HL-60 (cell line): ENCODE results near the gene SLC39A9.
A peak's percentile ranks its signal among the peaks of the same experiment; 100 is the strongest.

Experiments used
- GABPA ChIP-seq: IDR thresholded peaks from 2 replicates; pipeline ENCODE4 v1.6.1; 2012; ENCODE audit warnings: low read depth
- POLR2AphosphoS5 ChIP-seq: IDR thresholded peaks from 2 replicates; pipeline ENCODE4 v1.6.1; 2012; ENCODE audit warnings: low read depth
- TF ChIP-seq, protein P1 (sequence below): IDR thresholded peaks from 2 replicates; pipeline ENCODE4 v1.6.1; 2012; ENCODE audit warnings: low read depth; ENCODE audit not compliant: insufficient replicate concordance

- TF ChIP-seq GABPA (peak; percentile 94), POLR2AphosphoS5 (peak; percentile 38; the same call in 1 of the 2 replicates)
- TF ChIP-seq, protein P1, sequence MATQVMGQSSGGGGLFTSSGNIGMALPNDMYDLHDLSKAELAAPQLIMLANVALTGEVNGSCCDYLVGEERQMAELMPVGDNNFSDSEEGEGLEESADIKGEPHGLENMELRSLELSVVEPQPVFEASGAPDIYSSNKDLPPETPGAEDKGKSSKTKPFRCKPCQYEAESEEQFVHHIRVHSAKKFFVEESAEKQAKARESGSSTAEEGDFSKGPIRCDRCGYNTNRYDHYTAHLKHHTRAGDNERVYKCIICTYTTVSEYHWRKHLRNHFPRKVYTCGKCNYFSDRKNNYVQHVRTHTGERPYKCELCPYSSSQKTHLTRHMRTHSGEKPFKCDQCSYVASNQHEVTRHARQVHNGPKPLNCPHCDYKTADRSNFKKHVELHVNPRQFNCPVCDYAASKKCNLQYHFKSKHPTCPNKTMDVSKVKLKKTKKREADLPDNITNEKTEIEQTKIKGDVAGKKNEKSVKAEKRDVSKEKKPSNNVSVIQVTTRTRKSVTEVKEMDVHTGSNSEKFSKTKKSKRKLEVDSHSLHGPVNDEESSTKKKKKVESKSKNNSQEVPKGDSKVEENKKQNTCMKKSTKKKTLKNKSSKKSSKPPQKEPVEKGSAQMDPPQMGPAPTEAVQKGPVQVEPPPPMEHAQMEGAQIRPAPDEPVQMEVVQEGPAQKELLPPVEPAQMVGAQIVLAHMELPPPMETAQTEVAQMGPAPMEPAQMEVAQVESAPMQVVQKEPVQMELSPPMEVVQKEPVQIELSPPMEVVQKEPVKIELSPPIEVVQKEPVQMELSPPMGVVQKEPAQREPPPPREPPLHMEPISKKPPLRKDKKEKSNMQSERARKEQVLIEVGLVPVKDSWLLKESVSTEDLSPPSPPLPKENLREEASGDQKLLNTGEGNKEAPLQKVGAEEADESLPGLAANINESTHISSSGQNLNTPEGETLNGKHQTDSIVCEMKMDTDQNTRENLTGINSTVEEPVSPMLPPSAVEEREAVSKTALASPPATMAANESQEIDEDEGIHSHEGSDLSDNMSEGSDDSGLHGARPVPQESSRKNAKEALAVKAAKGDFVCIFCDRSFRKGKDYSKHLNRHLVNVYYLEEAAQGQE: peak; percentile 61
Observed at GRCh38 chr14:69398053-69398817, at the start of gene SLC39A9, which contains the start of gene ERH.
